GM18909 (cell line): ENCODE data around the gene SH2D1B.

Experiments
- ATAC-seq: cut with Tn5 transposase; IDR thresholded peaks from one replicate; pipeline ENCODE4 v1.9.1; 2021; ENCODE audit warnings: mild to moderate bottlenecking; ENCODE audit not compliant: unreplicated experiment, poor library complexity

SH2D1B gene

GRCh38 chr1:162400790-162401355 lies 11.1 kb downstream of the SH2D1B start:
- no peak for ATAC-seq

GRCh38 chr1:162398999-162399580 lies 12.8 kb downstream of the SH2D1B start:
- no peak for ATAC-seq

- ATAC-seq: no peak
Measured at GRCh38 chr1:162397943-162398560, 13.9 kb downstream of the SH2D1B start.

GRCh38 chr1:162397039-162397448 lies 14.9 kb downstream of the SH2D1B start:
- ATAC-seq: no peak

- no peak for ATAC-seq
Measured at GRCh38 chr1:162396201-162396906, 15.6 kb downstream of the SH2D1B start.

GRCh38 chr1:162391790-162392563 lies 20.0 kb downstream of the SH2D1B start:
- no peak for ATAC-seq

- no peak for ATAC-seq
Measured at GRCh38 chr1:162390396-162391185, 21.3 kb downstream of the SH2D1B start.

- peak; percentile 17 for ATAC-seq
Measured at GRCh38 chr1:162389971-162390370, 22.0 kb downstream of the SH2D1B start.

- ATAC-seq: peak; percentile 57
Measured at GRCh38 chr1:162389021-162389818, 22.7 kb downstream of the SH2D1B start.

GRCh38 chr1:162388615-162389014 lies 23.3 kb downstream of the SH2D1B start:
- ATAC-seq: no peak

GRCh38 chr1:162388083-162388594 lies 23.8 kb downstream of the SH2D1B start:
- ATAC-seq: no peak

- ATAC-seq: no peak
Measured at GRCh38 chr1:162387226-162388082, 24.5 kb downstream of the SH2D1B start.

- no peak for ATAC-seq
Measured at GRCh38 chr1:162386292-162387225, 25.4 kb downstream of the SH2D1B start.

GRCh38 chr1:162385702-162386101 lies 26.2 kb downstream of the SH2D1B start:
- no peak for ATAC-seq

- ATAC-seq: no peak
Measured at GRCh38 chr1:162385280-162385623, 26.7 kb downstream of the SH2D1B start.

GRCh38 chr1:162384601-162385279 lies 27.2 kb downstream of the SH2D1B start:
- ATAC-seq: no peak
